Hepatocyte (in vitro differentiated cells): ENCODE results near the gene GDNF. TPM values are rescaled to one million over a fixed set of nuclear protein-coding genes. Genes with fewer than 3 reads are reported as not detected.
A peak's percentile ranks its signal among the peaks of the same experiment; 100 is the strongest.

Experiments
- DNase-seq: peaks from one replicate; pipeline ENCODE4 v3.0.0-alpha.2; 2016; ENCODE audit warnings: low spot score
- H2AFZ ChIP-seq: fragments of 200-600 bp; sonication (generic); 2 replicates; pipeline ENCODE4 v1.6.0; 2016; ENCODE audit warnings: antibody characterized with exemption, mild to moderate bottlenecking
- H3K27ac ChIP-seq: fragments of 200-600 bp; sonication (generic); 2 replicates; pipeline ENCODE4 v1.5.1; 2016; ENCODE audit warnings: mild to moderate bottlenecking
- H3K27me3 ChIP-seq: fragments of 200-600 bp; sonication (generic); 2 replicates; pipeline ENCODE4 v1.6.1; 2016
- H3K36me3 ChIP-seq: fragments of 200-600 bp; sonication (generic); replicated peaks from 2 replicates; pipeline ENCODE4 v1.5.1; 2016; ENCODE audit warnings: low read depth; ENCODE audit not compliant: insufficient read depth
- H3K4me1 ChIP-seq: fragments of 200-600 bp; sonication (generic); 2 replicates; pipeline ENCODE4 v1.5.1; 2016; ENCODE audit warnings: mild to moderate bottlenecking, moderate library complexity; ENCODE audit not compliant: insufficient read depth
- H3K4me2 ChIP-seq: fragments of 200-600 bp; sonication (generic); 2 replicates; pipeline ENCODE4 v1.6.0; 2016
- H3K4me3 ChIP-seq: fragments of 200-600 bp; sonication (generic); 2 replicates; pipeline ENCODE4 v1.5.1; 2016; ENCODE audit warnings: mild to moderate bottlenecking
- H3K79me2 ChIP-seq: fragments of 200-600 bp; sonication (generic); 2 replicates; pipeline ENCODE4 v1.6.0; 2017; ENCODE audit warnings: mild to moderate bottlenecking
- H3K9me2 ChIP-seq: fragments of 200-600 bp; sonication (generic); replicated peaks from 2 replicates; pipeline ENCODE4 v1.6.0; 2017; ENCODE audit warnings: mild to moderate bottlenecking; ENCODE audit not compliant: insufficient read depth
- H3K9me3 ChIP-seq: fragments of 200-600 bp; sonication (generic); 2 replicates; pipeline ENCODE4 v1.5.1; 2016; ENCODE audit warnings: low read depth, mild to moderate bottlenecking
- H4K20me1 ChIP-seq: fragments of 200-600 bp; sonication (generic); 2 replicates; pipeline ENCODE4 v1.6.0; 2016; ENCODE audit warnings: mild to moderate bottlenecking; ENCODE audit not compliant: insufficient read depth, poor library complexity, severe bottlenecking
- CTCF ChIP-seq: fragments of 200-600 bp; sonication (generic); IDR thresholded peaks from 2 replicates; pipeline ENCODE4 v1.5.1; 2016; ENCODE audit warnings: antibody characterized with exemption, mild to moderate bottlenecking; ENCODE audit not compliant: poor library complexity
- EZH2 ChIP-seq: fragments of 200-600 bp; sonication (generic); IDR thresholded peaks from 2 replicates; pipeline ENCODE4 v1.6.1; 2016; ENCODE audit warnings: antibody characterized with exemption, mild to moderate bottlenecking, borderline replicate concordance
- EZH2phosphoT487 ChIP-seq: fragments of 200-600 bp; sonication (generic); IDR thresholded peaks from one replicate; pipeline ENCODE4 v1.6.1; 2018; ENCODE audit warnings: antibody characterized with exemption, mild to moderate bottlenecking, low read depth, moderate library complexity; ENCODE audit not compliant: unreplicated experiment, severe bottlenecking
- WGBS: methylation state at CpG from one replicate; pipeline ENCODE4 v1.1.6; 2016; ENCODE audit warnings: low lambda C conversion rate; ENCODE audit errors: missing lambda C conversion rate; 5-methylcytosine and 5-hydroxymethylcytosine counted together
- polyA plus RNA-seq: library from polyadenylated mRNA; unstranded; fragments of >200 nt; fragmentation: Nextera tagmentation; extraction: Ambion mirVana; gene quantifications from 2 replicates; pipeline ENCODE4 v1.2.1, GENCODE V29; 2016
- total RNA-seq: library from RNA; depleted of rRNA; stranded (reverse); fragments of >200 nt; gene quantifications from 2 replicates; pipeline ENCODE4 v1.2.3, GENCODE V29; 2014

The GDNF gene
- total and polyA plus RNA-seq, 2 experiments from 2014 or later: 0.19 to 1.1 TPM

DNA sequence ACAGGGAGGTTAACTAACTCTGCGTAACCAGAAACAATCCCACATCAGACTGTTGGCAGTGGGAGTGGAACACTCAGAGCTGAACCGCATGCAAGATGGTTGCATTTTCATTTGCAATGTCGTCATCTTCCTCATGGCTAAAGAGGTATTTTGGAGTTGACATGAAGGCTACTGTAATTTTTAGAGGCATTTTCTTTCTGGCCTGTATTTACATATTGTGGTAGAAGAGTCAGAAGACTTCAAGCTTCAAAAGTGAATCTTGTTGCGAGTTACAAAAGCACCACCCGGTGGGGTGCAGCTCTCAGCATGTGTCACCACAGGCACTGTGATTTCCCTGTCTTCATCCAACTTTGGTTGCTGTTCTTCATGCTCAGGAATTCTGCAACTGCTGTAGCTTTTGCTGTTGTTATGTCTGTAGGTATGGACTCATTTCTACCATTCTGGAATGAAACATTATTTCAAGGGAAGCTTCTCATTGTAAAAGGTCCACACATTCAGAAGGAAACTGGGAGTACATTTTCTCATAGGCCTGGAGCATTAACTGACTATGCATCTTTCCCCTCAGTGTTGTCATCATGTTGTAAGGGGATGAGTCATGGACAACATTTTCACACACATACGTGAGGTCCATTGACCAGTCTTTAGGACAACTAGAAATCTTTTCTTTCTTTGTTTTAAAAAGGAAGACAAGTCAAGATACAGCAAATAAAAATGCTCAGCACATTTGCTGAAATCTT lies 35.4 kb upstream of the GDNF start:
- Histone ChIP-seq H2AFZ (no peak overlapping the region), H3K79me2 (no peaks in the 10 kb centered on the region), H3K9me2 (no peaks in the 10 kb centered on the region), H4K20me1 (no peaks in the 10 kb centered on the region), H3K4me2 (no peak overlapping the region), H3K27ac (no peak overlapping the region), H3K4me1 (no peaks in the 10 kb centered on the region), H3K9me3 (no peaks in the 10 kb centered on the region), H3K27me3 (no peaks in the 10 kb centered on the region), H3K36me3 (no peaks in the 10 kb centered on the region), H3K4me3 (no peak overlapping the region)
- WGBS: 76% methylated on average over 6 of the region's 6 CpGs
- peak; percentile 16 for DNase-seq
- no peak for TF ChIP-seq CTCF
- TF ChIP-seq EZH2: no peak
- TF ChIP-seq EZH2phosphoT487: no peak

DNA sequence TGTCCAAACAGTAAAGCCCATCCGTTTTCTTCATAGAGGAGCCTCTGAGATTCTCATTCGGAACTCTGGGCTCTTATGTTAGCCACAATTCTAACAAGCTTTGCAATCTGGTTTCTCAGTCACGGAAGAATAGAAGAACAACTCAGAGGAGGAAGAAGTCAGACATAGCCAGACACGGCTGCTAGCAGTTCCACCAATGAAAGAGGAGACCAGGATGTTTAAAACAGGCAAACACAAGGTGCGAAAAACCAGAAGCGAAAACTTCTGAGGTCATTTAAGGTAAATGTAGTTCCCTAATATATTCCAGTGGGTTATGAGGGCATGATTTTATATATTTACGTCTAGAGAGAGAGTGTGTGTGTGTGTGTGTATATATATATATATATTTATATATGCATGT lies 34.1 kb upstream of the GDNF start:
- Histone ChIP-seq H3K9me3 (no peaks in the 10 kb centered on the region), H3K9me2 (no peaks in the 10 kb centered on the region), H3K27me3 (no peaks in the 10 kb centered on the region), H3K4me3 (no peak overlapping the region), H4K20me1 (no peaks in the 10 kb centered on the region), H3K79me2 (no peaks in the 10 kb centered on the region), H3K27ac (no peak overlapping the region), H2AFZ (no peak overlapping the region), H3K4me2 (no peak overlapping the region), H3K36me3 (no peaks in the 10 kb centered on the region), H3K4me1 (no peaks in the 10 kb centered on the region)
- TF ChIP-seq EZH2 (no peak), CTCF (no peak), EZH2phosphoT487 (no peak)
- DNase-seq: no peak
- 87% methylated on average over 7 of the region's 7 CpGs for WGBS

- no peaks in the 10 kb centered on the region for H3K27me3 ChIP-seq
- no peak for DNase-seq
- no peak overlapping the region for H3K27ac ChIP-seq
- no peaks in the 10 kb centered on the region for H4K20me1 ChIP-seq
- no peaks in the 10 kb centered on the region for H3K36me3 ChIP-seq
- no peaks in the 10 kb centered on the region for H3K9me3 ChIP-seq
- no peaks in the 10 kb centered on the region for H3K9me2 ChIP-seq
- H3K4me2 ChIP-seq: no peak overlapping the region
- H3K79me2 ChIP-seq: no peaks in the 10 kb centered on the region
- TF ChIP-seq CTCF (no peak), EZH2 (no peak), EZH2phosphoT487 (no peak)
- H3K4me3 ChIP-seq: no peak overlapping the region
- no peak overlapping the region for H2AFZ ChIP-seq
- no peaks in the 10 kb centered on the region for H3K4me1 ChIP-seq
- 93% methylated on average over 7 of the region's 7 CpGs for WGBS
Measured at GRCh38 chr5:37871023-37871815, 31.4 kb upstream of the GDNF start.
